Measurements from ENCODE around the gene DNAH7. TPM values are rescaled to one million over a fixed set of nuclear protein-coding genes. Genes with fewer than 3 reads are reported as not detected.
"Not testable (repeated sequence)": the region's sequence is repeated elsewhere in the genome, so short reads cannot be mapped to it uniquely, and the experiment has no call there.

The DNAH7 gene
- 0.78 and 1.3 TPM in 2 replicates for total RNA-seq (2014; rRNA removed; shearing (Covaris generic))

DNA sequence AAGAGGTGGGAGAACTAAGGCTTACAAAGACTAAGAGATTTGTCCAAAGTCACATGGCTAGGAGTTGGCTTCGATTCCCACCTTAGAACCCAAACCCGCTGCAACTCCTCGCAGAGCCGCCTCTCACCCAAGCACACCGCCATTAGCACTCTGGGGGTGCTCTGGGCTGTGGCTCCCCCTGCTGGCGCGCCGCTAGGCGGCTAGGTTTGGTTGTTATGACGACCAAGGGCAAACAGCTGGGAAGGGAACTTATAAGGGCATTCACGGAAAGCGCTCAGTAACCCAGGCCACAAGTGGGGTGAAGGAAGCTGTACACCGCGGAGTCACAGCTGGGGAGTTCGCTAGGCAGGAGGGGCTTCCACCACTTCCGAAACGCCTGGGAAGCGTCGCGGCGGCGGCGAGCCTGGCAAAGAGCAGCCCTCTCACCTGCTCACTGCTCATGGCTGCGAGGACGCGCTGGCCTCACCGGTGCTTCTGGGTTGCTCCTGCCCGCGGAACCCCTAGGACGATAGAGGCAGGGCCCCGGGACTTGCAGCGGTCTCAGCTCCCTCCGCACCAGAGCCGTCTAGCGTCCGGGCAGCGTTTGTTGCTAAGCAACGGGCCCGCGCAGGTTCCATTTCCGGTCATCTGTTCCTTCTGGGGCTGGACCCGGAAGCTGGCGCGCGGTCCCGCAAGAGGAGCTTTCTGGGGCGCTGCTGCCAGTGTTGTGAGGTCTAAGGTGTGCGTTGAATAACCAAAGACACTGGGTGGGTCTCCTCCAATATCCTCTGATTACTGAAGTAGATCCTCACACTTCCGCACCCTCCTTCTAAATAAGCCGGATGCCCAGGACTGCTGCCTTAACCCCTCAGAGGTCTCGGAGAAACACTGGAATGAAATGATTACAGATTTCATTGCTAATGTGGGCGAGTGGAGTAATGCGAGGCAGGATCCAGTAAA is at the start of gene DNAH7:
TSS of gene DNAH7 (minus strand) at position 567 of the 939 bp plus-strand sequence. CDS start at position 441, 126 bp downstream.
- peak; percentile 85 for DNase-seq (ENCODE audit: low read depth)

DNA sequence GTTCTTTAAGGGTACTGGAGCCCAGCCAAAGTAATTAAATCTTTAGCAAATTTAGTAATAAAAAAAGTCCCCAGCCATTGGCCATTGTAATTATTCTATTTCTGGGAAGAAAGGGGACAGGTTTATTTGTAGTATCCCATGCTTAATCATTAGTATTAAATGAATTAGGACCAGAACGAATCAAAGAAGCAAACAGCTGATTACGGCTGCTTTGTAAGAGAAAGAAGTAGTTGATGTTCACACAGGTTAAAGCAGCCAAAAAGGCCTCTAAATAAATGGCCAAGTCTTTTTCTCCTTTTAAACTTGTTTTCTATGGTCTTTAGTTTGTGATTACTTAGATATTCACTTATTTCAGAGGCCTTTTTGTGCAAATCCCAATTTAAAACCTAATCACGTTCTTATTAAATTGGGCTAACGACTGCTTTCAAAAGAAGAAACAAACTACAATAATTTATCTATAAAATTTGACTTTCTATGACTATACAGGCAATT is 48.6 kb upstream of the DNAH7 start:
- no peak for DNase-seq (ENCODE audit: low read depth)

DNA sequence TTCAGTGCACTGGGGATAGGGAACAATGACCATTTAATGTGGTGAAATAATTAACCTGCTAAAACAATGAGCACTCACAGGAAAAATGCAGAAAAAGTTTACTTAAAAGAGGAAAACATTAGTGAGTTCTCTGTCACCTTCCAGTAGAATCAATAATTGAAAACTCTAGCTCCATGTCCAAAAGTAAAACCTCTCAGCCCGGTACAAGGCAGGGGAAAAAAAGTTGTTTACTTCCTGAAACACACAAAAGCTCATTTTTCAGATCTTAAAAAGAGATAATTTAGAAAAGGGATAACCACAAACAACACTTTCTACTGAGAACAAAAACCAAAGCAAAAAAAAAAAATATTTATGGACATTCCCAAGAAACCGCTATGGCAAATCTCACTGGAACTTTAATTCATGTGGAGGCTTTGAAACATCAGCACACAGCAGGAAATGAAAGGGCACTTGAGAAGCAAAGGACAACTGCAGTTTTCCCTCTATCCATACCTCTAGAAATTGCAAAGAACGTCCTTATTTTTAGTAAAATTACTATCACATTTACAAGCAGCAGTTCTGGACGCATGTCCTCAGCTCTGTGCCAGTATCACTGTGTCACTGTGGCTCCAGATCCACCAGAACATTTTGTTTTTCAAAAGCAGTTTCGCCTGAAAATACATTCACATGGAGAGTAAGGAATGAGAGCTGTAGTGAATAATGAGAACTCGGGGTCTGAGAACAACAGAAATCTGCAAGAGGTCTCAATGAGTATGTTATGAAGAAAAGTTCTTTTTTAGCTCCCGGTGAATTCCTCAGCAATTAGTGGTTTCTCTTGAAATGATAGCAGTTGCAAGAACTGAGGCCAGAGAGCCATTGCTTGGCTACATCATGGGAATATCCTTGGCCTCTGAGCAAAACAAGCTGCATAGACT is 44.7 kb upstream of the DNAH7 start:
- peak; percentile 70 for DNase-seq (ENCODE audit: low read depth)

DNA sequence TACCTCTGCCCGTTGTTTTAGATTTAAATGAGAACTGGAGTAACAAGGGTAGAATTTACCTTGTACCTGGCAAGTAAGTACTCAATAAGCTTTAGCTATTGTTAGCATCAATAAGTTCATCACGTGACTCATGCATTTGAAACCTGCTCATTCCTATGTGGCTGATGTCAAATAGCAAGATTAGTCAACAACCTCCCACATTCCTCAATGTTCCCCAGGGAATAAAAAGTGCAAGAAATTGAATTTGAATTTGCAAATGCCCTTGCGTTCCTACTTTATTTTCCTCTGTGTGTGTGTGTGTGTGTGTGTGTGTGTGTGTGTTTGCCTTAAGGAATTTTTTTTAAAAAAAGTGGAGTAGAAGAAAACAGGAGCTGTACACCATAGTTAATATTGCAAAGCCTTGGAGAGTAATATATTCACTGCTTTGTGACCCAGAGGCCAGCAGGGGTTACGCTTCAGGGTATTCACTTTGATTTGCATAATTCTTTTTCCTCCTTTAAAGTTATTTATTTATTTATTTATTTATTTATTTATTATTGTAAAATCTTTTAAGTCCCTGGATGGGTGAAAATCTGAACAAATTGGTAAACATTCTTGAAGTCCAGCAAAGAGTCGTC is 43.9 kb upstream of the DNAH7 start:
- peak; percentile 66 for DNase-seq (ENCODE audit: low read depth)

DNA sequence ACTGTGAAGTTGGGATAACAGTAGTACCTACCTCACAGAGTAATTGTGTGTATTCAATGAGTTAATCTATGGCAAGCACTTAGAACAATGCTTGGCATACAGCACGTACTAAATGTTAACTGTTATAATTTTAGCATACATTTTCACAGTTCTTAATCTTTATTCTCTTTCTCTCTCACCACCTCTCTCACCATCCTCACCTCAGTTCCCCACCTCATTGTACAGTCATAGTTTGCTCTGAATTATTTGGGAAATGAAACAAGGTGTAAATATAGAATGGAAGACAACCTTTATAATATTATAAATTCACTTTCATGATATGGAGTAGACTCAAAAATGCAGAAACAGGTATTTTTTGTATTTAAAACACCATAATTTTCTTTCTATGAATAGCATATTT is 40.0 kb upstream of the DNAH7 start:
- no peak for DNase-seq (ENCODE audit: low read depth)

DNA sequence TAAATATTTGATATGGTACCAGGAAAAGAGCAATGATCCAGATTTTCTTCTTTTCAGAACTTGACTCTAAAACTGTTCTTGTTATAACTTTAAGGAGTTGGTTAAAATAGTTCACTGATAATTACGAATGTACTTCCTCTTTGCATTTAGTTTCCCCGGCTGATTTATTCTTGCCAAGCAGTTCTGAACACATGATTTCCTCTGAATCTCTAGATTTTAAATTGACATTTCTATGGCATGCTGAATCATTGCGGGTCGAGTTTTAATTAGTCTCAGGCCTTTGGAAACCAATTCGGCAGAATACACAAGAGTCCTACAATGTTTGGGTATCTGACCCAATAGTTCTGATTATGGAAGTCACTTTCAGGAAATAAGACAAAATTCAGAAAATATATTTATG is 37.3 kb upstream of the DNAH7 start:
- DNase-seq (ENCODE audit: low read depth): peak; percentile 25

DNA sequence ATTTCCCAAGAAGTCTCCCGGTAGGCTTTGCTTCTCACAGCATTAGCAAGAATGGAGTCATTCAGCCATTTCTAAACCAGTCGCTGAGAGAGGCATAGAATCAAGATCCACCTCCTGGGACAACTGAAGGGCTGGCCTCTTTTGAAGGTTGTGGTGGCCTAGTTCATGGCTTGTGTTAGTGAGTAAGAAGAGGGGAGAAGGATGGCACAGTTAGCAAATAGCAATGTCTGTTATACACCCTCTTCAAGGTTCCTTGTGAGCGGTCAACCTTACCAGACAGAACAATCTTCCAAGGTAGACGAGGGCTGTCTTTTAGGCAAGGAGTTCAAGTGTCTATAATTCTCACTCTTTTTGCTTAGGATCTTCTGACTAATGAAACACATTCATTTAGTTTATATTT is 35.4 kb upstream of the DNAH7 start:
- DNase-seq (ENCODE audit: low read depth): no peak

DNA sequence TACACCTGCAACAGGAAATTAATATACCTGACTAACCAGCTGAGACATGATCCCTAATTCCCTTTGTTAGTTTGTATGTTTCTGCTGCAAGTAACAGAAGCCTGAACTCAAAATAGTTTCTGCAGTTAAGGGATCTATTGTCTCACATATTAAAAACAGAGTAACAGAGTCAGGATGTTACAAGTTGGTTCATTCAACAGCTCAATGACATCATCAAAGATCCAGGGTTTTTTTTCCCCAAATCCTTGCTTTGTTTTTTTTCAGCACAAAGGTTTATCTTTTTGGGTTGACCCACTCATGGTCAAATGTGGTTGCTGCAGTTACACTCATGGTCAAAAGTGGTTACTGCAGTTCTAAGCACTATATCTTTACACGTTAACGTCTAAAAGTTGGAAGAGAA is 35.0 kb upstream of the DNAH7 start:
- DNase-seq (ENCODE audit: low read depth): no peak

DNA sequence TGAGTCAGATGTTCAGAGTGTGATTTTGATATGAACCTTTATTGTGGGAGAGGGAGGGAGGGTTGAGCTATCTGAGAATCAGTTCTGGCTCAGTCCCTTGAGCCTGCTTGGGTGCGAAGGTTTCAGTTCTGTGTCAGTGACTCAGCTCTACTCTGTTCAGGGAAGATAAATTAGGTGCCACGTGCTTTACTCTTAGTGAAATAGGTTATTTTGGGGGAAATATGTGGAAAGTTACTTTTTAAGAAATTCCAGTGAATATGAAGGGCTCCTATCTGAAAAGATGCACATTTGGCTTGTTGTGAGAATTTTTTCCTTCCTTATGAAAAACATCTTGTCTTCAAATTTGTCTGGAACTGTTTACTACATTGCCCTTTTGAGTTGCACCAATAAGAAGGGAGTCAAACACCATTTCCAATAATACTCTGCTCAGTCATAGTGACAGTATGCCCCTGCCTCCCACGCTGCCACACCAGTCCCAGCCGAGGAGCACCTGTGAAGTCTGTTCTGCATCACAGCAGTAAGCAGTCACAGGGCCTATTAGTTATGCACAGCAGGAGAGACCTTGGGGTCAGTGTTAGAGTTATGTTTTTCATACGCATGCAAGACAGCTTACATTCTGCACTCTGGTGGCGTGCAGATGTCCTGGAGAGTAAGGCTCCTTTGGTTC is 32.8 kb upstream of the DNAH7 start:
- DNase-seq (ENCODE audit: low read depth): peak; percentile 32

DNA sequence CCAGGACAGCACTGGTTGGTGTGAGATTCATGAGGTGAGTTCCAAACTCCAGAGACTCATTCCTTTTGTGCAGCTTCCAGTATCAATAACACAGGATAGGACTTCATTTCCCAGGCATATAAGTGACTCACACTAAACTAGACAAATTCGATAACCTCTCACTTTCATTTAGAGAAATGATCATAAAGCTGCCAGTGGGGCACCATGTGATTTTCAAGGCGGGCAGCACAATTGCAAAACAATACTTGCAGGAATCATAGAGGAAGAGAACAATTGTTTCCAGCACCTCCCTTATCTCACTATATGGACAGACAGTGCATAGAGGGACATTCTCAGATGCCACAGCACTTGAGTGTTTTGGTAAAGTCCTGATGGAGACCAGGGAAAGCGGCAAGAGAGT is 31.3 kb upstream of the DNAH7 start:
- no peak for DNase-seq (ENCODE audit: low read depth)

DNA sequence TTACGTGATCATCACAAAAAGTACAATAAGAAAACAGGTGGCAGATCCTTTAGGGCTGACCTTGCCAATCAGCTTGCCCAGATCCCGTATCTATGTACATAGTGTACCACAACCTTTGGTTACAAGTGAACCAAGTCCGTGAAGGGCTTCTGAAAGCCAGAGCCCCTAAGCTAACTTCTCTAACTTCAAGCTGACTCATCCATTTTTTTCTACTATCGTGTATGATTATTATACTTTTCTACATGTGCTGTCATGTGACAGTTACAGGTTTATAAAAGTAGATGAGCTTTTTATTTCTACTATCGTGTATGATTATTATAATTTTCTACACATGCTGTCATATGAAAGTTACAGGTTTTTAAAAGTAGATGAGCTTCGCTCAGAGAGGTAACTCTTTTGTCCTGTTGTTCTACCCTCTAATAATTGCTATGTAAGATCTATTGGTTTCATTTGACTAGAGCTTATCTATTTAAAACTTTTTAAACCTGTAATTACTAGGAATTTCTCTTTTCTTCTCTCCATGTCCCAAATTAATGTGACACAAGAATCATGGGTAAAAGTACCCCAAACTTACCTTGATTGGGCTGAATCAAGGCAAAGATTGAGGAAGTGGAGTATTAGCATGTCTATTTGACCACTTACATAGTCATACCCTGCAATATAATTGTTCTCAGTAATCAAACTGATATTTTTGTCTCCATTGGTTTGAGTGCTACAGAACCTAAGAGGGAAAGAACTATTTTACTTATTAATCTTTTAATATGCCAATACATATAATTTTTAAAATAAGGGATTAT is 29.4 kb upstream of the DNAH7 start:
- no peak for DNase-seq (ENCODE audit: low read depth)

DNA sequence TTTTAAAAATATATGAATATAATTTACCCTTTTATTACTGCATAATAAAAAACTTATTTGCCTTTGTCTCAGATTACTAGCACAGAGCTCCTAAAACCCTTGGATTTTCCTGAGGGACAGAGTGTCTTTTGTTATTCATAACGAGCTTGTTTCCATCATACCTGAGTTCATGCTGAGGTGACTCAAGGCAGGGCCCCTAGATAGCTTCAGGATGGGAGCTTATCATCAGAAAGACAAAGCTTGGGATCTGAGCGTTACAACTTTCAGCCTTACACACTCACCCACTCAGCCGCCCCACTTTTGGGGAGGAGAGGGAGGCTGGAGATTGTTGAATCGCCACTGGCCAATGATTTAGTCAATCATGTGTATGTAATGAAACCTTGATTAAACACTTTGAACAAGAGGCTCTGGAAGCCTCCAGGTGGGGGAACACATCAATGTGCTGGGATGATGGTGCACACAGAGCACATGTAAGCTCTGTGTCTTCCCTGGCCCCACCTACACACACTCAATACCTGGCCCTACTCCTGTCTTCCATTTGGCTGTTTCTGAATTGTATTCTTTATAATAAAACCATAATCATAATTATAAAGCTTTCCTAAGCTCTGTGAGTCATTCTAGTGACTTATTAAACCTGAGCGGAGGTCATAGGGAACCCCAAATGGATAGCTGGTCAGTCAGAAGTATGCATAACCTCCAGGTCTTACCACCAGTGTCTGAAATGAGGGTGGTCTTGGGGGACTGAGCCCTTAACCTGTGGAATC is 28.5 kb upstream of the DNAH7 start:
- no peak for DNase-seq (ENCODE audit: low read depth)

DNA sequence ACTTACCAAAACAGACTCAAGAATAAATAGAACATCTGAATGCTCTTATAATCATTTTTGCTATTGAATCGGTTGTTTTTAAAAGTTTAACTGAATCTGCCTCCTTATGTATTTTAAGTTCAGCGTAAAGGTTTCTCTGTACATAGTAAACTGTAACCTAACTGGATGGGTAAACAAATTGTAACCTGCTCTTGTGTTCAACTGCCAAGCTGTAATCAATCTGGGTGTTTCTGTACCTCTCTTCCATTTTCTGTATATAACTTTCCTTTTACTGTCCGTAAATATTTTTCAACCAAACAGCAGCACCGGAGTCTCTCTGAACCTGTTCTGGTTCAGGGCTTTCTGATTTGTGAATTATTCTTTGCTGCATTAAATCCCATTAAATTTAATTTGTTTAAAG is 27.6 kb upstream of the DNAH7 start:
- no peak for DNase-seq (ENCODE audit: low read depth)

DNA sequence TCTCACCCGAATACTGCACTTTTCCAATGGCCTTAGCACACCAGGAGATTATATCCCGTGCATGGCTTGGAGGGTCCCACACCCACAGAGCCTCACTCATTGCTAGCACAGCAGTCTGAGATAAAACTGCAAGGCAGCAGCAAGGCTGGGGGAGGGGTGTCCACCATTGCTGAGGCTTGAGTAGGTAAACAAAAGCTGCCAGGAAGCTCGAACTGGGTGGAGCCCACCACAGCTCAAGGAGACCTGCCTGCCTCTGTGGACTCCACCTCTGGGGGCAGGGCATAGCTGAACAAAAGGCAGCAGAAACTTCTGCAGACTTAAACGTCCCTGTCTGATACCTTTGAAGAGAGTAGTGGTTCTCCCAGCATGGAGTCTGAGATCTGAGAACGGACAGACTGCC is 20.8 kb upstream of the DNAH7 start:
- DNase-seq (ENCODE audit: low read depth): not testable (repeated sequence)

DNA sequence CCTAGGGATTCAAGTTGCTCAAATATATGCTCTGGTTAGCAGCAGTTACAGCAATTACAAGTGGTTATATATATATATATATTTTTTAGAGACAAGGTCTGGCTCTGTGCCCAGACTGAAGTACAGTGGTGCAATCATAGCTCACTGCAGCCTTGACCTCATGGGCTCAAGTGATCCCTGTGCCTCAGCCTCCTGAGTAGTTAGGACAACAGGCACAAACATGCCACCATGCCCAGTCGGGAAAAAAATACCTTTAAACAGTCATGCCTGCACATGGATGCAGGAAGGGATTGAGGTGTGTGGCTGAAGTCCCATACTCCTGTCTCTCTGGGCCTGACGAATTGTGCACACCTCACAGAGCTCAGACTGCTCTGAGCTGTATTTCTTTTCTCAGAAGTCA is 19.6 kb upstream of the DNAH7 start:
- DNase-seq (ENCODE audit: low read depth): no peak

DNA sequence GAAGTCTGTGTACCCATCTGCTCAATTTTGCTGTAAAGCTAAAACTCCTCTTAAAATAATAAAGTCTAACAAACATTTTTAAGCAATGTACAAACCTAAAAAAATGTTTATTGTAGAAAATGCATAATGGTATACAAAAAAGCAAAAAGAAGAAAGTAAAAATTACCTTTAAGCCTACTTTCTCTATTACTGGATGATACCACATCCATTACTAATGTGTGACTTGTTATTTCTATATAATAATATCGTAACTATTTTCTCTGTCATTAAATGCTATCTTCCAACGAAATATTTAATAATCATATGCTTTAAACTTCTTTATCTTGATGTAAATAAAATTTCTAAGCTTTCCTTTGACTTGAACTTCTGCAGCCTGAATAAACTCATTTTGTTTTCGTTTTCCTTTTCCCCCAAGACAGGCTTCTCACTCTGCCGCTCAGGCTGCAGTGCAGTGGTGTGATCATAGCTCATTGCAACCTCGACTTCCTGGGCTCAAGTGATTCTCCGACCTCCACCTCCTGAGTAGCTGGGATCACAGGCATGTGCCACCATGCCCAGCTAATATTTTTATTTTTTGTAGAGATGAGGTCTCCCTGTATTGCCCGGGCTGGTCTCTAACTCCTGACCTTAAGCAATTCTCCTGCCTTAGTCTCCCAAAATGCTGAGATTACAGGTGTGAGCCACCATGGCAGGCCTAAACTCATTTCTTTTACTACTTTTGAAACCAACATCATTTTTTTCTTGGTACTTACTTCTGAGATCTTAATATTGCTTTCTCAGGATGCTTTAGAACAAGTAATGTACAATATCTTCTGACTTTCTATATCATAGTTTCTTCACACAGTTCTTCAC is 18.1 kb upstream of the DNAH7 start:
- DNase-seq (ENCODE audit: low read depth): no peak

DNA sequence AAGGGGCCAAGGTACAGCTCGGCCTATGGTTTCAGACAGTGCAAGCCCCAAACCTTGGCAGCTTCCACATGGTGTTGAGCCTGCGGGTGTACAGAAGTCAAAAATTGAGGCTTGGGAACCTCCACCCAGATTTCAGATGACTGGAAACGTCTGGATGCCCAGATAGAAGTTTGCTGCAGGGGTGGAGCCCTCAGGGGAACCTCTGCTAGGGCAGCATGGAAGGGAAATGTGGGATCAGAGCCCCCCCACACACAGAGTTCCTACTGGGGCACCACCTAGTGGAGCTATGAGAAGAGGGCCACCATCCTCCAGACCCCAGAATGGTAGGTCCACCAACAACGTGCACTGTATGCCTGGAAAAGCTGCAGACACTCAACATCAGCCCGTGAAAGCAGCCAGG is 15.0 kb upstream of the DNAH7 start:
- no peak for DNase-seq (ENCODE audit: low read depth)

DNA sequence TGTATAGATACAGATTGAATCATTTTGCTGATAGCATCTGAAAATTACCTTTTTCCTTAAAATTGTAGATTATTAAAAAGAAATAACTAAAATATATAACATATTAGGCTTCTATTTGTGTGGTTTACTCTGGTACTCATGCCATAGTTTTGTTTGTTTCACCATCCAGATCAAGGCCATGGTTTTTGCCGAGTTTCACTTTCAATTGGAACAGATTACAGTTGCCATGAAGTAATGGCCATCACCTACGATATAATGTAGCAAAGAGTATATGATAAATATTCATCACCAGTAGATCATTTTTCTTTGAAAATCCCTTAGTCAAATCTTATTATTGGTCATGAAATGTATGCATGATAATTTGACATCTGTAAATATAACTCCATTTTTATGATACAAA is 11.9 kb upstream of the DNAH7 start:
- no peak for DNase-seq (ENCODE audit: low read depth)

DNA sequence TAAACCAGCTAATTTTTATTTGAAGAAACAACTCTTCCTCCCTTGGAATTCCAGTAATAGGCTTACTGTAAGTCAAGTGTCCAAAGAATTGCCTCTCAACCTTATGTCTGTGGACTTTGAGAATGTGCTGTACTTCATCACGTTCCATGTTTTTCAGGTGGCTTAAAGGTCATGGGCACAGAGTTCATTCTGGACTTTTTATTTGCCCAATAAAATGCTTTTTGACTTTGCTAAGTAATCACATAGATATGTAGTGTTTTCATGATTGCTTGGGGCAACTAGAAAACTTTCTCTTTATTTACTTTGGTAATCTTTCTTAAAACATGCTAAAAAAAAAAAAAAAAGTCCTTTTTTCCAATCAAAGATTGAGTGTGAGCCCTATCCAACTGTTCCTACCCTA is 10.4 kb upstream of the DNAH7 start:
- no peak for DNase-seq (ENCODE audit: low read depth)
